ENCODE results near the gene RNU1-3.
"Not testable (repeated sequence)": the region's sequence is repeated elsewhere in the genome, so short reads cannot be mapped to it uniquely, and the experiment has no call there.

GRCh38 chr1:16649390-16649789 lies 17.4 kb downstream of the RNU1-3 start:
- TF ChIP-seq CTCF (IDR thresholded peaks at IDR 0.05); EZH2 (IDR thresholded peaks at IDR 0.05; ENCODE audit: borderline replicate concordance, insufficient read depth, low read depth, low read length, poor library complexity, severe bottlenecking): not testable (repeated sequence)
